ENCODE data around the gene VRTN.
A peak's percentile ranks its signal among the peaks of the same experiment; 100 is the strongest.
"Not testable (repeated sequence)": the region's sequence is repeated elsewhere in the genome, so short reads cannot be mapped to it uniquely, and the experiment has no call there.

Gene VRTN

DNA sequence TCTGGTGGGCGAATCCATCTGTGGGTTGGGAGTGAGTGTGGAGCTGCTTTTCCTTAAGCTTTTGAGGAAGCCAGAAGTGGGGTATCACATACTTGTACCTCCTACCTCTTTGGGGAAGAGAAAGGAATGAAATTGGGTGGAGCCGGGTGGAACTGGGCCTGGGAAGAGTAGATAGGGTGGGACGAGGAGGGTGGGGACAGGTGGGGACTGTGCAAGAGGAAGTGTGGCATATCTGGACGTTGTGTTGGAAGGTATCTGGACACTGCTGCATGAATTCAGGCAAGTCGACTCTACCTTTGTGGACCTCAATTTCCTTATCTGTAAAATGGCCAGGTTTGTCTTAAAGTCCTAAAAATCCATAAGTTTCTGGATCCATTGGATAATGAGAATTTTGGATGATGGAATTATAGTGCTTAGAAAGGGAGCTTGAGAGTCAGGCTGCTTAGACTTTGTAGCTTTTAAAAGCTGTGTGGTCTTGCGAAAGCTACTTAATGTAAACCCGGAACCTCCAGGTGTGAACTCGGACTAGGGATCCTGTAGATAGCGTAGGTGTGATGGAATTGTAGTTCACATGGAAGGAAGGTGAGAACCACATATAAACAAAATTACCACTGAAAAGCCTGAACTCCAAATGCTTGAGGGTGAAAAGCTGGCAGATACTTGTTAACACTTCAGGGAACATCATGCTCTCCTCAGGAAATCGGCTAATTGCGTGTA is 2.1 kb downstream of the VRTN start:
- no peak for DNase-seq

GRCh38 chr14:74350928-74351323 is 2.7 kb downstream of the VRTN start:
- DNase-seq = no peak

DNA sequence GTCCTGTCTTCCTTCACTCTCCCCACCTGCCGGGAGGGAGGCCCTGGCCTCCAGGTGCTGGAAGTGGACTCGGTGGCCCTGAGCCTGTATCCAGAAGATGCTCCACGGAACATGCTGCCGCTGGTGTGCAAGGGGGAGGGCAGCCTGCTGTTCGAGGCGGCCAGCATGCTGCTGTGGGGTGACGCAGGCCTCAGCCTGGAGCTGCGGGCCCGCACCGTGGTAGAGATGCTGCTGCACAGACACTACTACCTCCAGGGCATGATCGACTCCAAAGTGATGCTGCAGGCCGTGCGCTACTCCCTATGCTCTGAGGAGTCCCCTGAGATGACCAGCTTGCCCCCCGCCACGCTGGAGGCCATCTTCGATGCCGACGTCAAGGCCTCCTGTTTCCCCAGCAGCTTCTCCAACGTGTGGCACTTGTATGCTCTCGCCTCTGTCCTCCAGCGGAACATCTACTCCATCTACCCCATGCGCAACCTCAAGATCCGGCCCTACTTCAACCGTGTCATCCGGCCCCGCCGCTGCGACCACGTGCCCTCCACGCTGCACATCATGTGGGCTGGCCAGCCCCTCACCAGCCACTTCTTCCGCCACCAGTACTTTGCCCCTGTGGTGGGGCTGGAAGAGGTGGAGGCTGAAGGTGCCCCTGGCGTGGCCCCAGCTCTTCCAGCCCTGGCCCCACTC is 8.8 kb downstream of the VRTN start:
- no peak for DNase-seq

GRCh38 chr14:74357585-74357984 is 9.3 kb downstream of the VRTN start:
- no peak for DNase-seq

DNA sequence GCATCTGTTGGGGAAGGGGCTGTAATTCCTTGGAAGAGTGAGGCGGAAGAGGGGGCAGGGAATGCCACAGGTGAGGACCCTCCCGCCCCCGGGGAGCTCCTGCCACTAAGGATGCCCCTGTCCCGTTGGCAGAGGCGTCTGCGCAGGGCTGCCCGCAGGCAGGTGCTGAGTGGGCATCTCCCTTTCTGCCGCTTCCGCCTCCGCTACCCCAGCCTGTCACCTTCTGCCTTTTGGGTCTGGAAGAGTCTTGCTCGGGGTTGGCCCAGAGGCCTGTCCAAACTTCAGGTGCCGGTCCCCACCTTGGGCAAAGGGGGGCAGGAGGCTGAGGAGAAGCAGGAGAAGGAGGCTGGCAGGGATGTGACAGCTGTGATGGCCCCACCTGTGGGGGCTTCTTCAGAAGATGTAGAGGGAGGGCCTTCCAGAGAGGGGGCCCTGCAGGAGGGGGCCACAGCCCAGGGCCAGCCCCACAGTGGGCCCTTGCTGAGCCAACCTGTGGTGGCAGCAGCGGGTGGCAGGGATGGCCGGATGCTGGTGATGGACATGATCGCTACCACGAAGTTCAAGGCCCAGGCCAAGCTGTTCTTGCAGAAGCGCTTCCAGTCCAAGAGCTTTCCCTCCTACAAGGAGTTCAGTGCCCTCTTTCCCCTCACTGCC is 10.0 kb downstream of the VRTN start:
- DNase-seq = no peak

DNA sequence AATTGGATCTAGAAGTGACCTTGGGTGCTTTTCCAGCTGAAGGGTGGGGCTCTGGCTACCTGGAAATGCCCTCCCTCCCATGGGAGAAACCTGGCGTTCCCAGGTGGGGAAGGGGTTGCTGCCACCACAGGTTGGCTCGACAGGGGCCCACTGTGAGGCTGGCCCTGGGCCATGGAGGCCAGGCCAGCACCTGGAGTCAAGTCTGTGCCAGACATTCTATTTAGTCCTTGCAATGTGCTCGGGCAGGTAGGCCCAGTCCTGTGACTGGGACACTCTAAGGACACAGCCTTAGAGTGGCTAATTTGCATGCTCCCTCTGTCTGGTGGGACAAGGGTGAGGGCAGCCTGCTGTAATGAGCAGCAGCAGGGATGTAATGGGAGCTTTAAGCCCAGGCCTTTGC is 11.9 kb downstream of the VRTN start:
- no peak for DNase-seq

GRCh38 chr14:74362361-74362915 is 14.2 kb downstream of the VRTN start:
- DNase-seq = peak in 5 of 6 experiments; percentile 31 to 59 (median 46)

DNA sequence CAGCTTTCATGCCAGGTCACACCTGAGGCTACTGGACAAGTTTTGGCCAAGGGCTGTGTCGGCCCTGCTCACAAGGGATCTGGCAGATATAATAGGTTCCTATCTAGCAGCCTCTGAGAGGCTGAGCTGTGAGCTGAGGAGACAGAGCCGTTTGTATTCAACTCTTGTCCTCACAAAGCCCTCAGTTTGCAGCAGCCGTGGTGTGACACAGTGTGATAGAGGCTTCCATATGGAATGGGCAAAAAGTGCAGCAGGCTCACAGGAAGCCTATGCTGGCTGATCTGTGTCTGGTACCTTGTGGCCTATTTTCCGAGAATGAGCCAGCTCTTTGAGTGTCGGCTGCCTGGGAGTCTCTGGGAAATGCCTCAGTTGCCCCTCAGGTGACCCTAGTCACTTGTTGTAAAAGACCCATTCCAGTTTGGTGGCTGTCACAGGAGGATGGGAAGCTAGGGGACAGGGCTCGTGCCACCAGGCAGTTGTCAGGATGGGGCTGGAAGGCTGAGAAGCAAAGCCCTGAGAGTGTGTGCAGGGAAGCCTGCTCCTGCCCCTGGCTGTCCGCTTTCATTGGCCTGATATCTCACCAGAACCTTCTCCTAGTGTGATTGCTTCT is 16.1 kb downstream of the VRTN start:
- no peak for DNase-seq

DNA sequence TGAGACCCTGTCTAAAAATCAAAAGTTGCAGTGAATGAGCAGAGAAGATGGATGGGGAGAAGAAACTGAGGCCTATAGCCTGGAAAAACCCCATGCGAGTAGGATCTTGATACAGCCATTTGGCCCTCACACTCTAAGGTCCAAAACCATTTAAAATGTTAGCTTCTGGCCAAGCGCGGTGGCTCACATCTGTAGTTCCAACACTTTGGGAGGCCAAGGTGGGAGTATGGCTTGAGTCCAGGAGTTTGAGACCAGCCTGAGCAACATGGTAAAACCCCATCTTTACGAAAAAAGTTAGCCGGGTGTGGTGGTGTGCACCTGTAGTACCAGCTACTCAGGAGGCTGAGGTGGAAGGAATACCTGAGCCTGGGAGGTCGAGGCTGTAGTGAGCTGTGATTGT is 19.8 kb downstream of the VRTN start:
- no peak for DNase-seq

GRCh38 chr14:74368441-74368840 is 20.2 kb downstream of the VRTN start:
- DNase-seq = no peak

- DNase-seq = no peak
These were observed 29.9 kb downstream of the VRTN start for GRCh38 chr14:74377976-74378690.

GRCh38 chr14:74380172-74380571 is 31.9 kb downstream of the VRTN start:
- DNase-seq = no peak

DNA sequence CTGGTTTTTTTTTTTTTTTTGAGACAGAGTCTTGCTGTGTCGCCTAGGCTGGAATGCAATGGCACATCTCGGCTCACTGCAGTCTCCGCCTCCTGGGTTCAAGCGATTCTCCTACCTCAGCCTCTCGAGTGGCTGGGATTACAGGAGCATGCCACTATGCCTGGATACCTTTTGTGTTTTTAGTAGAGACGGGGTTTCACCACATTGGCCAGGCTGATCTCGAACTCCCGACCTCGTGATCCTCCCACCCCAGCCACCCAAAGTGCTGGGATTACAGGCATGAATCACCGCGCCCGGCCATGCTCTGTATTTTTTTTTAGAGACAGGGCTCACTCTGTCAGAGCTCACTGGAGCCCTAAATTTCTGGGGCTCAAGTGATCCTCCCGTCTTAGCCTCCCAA is 32.6 kb downstream of the VRTN start:
- no peak for DNase-seq

- not testable (repeated sequence) for DNase-seq
These were observed 33.3 kb downstream of the VRTN start for GRCh38 chr14:74381571-74381970.

- DNase-seq = no peak
These were observed 34.0 kb downstream of the VRTN start for GRCh38 chr14:74382231-74382630.

GRCh38 chr14:74389980-74390379 is 41.7 kb downstream of the VRTN start:
- DNase-seq = no peak

DNA sequence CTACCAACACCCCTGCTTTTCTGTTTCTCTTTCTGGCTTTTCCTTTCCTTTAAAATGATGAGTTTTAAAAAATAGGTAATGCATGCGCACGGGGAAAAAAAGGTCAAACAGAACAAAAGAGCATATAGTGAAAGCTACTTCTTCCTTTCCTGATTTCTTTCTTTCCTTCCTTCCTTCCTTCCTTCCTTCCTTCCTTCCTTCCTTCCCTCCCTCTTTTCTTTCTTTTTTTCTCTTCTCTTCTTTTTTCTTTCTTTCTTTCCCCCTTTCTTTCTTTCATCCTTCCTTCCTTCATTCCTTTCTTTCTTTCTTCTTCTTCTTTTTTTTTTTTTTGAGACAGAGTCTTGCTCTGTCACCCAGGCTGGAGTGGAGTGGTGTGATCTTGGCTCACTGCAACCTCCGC is 42.2 kb downstream of the VRTN start:
- DNase-seq = not testable (repeated sequence)

DNA sequence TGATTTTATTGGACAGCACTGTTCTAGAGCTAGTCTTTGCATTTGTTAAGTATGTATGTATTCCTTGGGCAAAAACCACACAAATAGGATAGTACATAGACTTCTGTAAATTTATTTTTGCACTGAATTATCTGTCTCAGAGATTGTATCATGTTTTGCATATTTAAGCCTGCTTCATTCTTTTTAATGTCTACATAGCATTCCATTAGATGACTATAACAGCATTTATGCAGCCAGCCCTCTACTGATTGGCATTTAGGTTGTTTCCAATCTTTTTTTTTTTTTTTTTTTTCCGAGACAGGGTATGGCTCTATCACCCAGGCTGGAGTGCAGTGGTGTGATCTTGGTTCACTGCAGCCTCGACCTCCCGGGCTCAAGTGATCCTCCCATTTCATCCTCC is 43.2 kb downstream of the VRTN start:
- no peak for DNase-seq

DNA sequence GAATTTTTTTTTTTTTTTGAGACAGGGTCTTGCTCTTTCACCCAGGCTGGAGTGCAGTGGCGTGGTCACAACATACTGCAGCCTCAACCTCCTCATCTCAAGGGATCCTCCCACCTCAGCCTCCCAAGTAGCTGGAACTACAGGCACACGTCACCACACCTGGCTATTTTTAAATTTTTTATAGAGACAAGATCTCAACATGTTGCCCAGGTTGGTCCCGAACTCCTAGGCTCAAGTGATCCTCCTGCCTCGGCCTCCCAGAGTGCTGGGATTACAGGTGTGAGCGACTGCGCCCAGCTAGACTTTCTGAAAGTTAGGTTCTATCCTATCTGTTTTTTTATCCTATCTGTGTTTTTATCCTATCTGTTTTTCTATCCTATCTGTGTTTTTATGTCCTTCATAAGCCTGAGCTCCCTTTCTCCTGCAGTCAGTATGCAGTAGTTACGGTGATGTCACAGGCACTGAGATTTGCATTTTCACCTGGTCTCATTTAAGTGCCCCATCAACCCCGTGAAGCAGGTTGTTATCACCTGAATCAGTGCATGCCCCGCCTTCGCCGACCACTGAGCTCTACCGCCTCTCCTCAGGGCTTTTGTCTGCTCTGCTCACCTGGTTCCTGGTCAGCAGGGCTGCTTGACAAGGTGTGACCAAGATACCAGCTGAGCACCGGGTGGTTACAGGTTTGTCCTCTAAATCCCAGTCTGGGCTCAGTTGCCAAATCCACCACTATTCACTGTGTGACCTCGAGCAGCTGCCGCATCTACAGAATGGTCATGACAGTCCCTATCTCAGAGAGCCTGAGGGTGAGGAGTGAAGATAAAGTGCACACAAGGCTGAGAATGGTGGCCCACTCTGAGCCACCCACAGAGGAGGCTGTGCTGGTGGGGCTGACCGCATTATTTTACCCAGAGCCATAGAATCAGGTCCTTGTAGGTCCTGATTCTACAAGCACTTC is 44.6 kb downstream of the VRTN start:
- DNase-seq = no peak

DNA sequence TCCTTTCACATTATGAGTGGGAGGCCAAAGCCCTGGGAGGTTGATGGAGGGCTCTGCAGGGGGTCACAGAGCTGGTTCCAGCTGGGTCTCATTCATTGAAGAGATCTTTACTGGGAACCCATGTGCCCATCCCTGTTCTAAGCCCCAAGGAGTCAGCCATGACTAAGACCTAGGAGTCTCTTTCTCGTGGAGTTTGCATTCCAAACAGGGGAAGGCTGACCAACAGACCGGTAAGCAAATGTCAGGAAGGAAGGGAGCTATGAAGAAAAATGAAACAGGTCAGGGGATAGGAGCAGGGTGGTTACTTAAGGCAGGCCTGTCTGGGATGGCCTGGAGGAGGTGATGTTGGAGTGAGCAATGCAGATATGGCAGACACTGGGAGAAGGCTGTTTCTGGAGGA is 46.3 kb downstream of the VRTN start:
- no peak for DNase-seq

GRCh38 chr14:74395094-74395493 is 46.8 kb downstream of the VRTN start:
- DNase-seq = no peak
